22Rv1 (cell line): ENCODE results near the gene TLCD4.

Experiments
- H3K27ac ChIP-seq: fragments of 450-650 bp; 2 replicates; pipeline ENCODE4 v1.5.1; 2017
- ZFX ChIP-seq: fragments of 450-650 bp; IDR thresholded peaks from 2 replicates; pipeline ENCODE4 v1.6.1; 2017; ENCODE audit warnings: antibody characterized with exemption, borderline replicate concordance
- TF ChIP-seq, protein P1 (sequence below): fragments of 450-650 bp; IDR thresholded peaks from 2 replicates; pipeline ENCODE4 v1.5.1; 2017; ENCODE audit warnings: mild to moderate bottlenecking

TLCD4 gene

DNA sequence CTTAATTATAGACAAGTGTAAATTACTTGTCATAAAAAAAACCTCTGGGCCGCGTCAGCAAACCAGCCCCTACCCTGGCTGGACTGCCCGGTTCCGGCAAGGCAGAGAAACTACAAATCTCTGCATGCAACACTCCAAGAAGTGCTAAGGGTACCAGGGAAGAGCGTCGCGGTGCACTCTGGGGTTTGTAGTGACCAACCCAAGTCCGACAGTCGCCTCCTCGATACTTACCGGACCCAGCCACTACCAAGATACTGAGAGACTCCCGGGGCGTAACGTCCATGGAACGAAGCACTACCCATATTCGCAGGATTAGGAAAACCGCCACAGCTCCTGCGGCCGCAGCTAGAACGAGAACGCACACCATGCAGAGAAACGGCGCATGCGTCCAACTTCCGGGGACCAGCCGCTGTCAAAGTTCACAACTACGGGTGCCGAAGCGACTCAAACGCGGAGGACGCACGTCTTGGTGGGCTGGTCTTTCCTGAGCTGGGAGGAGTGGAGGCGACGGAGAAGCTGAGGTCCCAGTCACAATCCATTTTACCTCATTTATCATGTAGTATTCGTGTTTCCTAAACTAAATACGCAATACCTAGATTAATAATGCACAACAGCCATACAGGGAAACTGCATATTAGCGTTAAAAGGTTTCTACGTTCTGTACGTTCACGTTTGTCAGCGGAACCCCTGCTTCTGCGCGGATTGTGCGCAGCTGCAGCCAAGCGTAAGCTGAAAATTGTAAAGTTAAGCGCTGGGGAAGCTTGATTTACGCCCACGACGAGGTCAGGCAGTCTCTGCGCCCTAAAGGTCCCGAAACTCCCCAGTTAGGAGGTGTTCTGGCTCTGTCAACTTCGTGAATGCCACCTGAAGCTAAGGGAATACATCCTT lies 44.4 kb upstream of the TLCD4 start, which contains the start of gene ALG14:
TSS of gene ALG14 (minus strand) at position 420 of the 888 bp plus-strand sequence. CDS start at position 367, 53 bp downstream.
- H3K27ac ChIP-seq, result peak within 1 kb of the TSS; percentile 88
- no peak for TF ChIP-seq ZFX
- TF ChIP-seq, protein P1, sequence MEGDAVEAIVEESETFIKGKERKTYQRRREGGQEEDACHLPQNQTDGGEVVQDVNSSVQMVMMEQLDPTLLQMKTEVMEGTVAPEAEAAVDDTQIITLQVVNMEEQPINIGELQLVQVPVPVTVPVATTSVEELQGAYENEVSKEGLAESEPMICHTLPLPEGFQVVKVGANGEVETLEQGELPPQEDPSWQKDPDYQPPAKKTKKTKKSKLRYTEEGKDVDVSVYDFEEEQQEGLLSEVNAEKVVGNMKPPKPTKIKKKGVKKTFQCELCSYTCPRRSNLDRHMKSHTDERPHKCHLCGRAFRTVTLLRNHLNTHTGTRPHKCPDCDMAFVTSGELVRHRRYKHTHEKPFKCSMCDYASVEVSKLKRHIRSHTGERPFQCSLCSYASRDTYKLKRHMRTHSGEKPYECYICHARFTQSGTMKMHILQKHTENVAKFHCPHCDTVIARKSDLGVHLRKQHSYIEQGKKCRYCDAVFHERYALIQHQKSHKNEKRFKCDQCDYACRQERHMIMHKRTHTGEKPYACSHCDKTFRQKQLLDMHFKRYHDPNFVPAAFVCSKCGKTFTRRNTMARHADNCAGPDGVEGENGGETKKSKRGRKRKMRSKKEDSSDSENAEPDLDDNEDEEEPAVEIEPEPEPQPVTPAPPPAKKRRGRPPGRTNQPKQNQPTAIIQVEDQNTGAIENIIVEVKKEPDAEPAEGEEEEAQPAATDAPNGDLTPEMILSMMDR, result no peak

DNA sequence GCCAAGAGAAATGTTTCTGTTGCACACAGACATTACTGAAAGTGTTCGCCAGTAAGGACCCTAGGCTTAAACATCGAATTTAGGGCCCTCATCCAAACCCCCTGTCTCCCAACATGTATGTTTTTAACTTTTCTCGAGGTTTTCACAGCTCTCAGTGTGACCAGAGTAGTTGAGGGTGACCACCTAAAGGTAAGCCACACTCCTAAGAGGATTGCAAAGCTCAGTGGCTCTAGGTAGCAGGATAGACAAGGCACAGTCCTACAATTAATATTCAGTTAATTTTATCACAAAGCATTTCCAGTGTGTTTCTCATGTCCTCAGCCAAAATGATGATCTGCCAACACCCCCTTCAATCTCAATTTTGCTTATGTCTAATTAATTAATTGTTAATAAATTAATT lies 43.7 kb upstream of the TLCD4 start:
- no peak for TF ChIP-seq ZFX
- TF ChIP-seq, protein P1, result no peak
- peak overlapping the region; percentile 88 for H3K27ac ChIP-seq

DNA sequence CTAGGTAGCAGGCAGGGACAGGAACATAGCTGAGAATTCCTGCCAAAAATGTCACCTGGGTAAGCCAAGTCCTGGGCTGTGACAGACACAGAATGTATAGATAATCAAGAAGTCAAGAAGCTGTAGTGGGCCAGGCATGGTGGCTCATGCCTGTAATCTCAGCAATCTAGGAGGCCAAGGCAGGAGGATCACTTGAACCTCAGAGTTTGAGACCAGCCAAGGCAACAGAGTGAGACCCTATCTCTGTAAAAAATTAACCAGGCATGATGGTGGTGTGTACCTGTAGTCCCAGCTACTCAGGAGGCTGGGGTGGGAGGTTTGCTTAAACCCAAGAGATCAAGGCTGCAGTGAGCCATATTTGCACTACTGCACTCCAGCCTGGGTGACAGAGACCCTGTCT lies 41.1 kb upstream of the TLCD4 start:
- H3K27ac ChIP-seq, result no peak overlapping the region
- no peak for TF ChIP-seq ZFX
- TF ChIP-seq, protein P1, result no peak

DNA sequence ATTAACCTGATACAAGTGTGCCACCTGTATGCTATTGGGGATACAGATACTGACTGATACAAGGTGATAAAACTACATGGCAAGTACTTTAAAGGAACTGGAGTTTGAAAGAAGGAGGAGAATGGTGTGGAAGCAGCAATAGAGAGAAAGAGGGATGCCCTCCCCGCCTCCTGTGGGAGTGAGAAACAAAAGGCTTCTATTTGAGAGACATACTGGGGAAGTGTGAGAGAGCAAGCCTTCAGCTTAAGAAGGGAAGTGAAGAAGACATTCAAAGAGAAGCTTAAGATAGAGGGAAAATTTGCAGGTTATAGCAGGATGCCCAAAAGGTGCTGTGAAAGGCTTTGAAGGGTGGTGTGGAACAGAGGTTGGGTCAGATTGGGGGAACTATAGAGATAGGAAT lies 36.7 kb upstream of the TLCD4 start:
- H3K27ac ChIP-seq, result no peak overlapping the region
- no peak for TF ChIP-seq ZFX
- TF ChIP-seq, protein P1, result no peak

DNA sequence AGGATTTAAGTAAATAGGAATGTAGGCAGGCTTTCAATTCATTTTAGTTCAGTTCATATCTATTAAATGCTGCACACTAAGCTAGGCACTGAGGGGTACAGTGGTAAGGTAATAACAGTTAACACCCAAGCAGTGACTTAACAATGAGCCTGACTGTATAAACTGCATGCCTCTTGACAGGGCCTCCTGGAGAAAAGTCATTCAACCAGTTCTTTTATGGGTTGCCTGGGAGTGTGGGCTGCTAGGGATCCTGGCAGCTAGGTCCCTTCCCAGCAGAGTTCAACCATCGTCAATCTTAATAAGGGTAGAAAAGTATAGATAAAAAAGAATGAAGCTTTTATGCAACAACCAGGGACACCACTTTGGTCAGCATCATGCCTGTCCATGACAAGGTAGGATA lies 36.3 kb upstream of the TLCD4 start:
- TF ChIP-seq ZFX, result no peak
- TF ChIP-seq, protein P1, result no peak

DNA sequence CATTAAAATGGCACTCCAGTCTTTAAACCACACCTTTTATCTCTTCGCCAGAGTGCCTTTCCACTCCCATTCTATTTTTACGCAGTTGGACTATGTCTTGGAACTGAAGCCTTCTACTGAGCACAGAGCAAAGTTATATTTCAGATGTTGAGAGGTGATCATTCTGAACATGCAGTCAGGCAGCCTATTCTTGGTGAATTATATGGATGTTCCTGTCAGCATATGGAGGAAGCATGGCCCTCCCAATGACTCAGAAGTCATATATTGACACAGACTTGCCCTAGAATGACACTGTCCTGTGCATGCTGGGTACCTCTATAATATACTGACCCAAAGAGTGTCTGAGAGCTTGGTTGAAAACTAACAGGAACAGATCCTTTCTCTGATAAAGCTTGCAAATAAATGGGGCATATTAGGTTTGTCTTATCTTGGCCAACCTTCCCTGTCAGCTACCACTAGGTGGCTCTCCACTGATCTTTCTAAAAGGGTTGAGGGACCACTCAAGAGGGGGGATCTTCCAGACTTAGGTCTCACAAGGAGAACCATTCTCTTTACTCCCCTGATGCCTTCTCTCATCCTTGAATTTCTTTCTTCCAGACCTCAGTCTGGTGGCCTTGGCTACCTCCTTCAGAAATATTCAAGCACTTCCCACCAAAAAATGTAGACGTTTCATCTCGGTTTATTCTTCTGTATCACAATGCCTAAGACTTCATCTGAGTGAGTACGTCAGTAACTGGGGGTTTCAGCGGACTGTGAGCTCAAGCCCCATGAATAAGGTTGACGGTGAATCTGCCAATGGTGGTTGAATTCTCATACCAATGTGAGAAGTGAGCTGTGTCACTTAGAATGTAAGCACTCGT lies 32.6 kb upstream of the TLCD4 start:
- TF ChIP-seq, protein P1, result peak; percentile 82
- no peak for TF ChIP-seq ZFX
- H3K27ac ChIP-seq, result no peak overlapping the region

More for the DNA sequence above, 36.3 kb upstream of the TLCD4 start:
- no peak overlapping the region for H3K27ac ChIP-seq
